Testis (tissue), 3 donors: ENCODE data around the gene INSM1. TPM values are rescaled to one million over a fixed set of nuclear protein-coding genes. Genes with fewer than 3 reads are reported as not detected.

Experiments
- DNase-seq: peaks from one replicate; pipeline ENCODE4 v3.0.0-alpha.2; 2019
- H3K27ac ChIP-seq, 2 donors: fragments of 200-600 bp; sonication (generic); one replicate each; pipeline ENCODE4 v1.5.1; 2019
- H3K27me3 ChIP-seq: fragments of 200-600 bp; sonication (generic); one replicate; pipeline ENCODE4 v1.5.1; 2019
- H3K36me3 ChIP-seq: fragments of 200-600 bp; sonication (generic); one replicate; pipeline ENCODE4 v1.5.1; 2017; ENCODE audit warnings: low read depth; ENCODE audit errors: missing control alignments
- H3K4me1 ChIP-seq: fragments of 200-600 bp; sonication (generic); one replicate; pipeline ENCODE4 v1.5.1; 2019
- H3K4me3 ChIP-seq, 2 donors: fragments of 200-600 bp; sonication (generic); one replicate each; pipeline ENCODE4 v1.5.1; 2017 to 2019
- H3K9me3 ChIP-seq: fragments of 200-600 bp; sonication (generic); one replicate; pipeline ENCODE4 v1.5.1; 2017
- POLR2A ChIP-seq: fragments of 450-650 bp; IDR thresholded peaks from one replicate; pipeline ENCODE4 v1.6.1; 2017; ENCODE audit warnings: antibody characterized with exemption, mild to moderate bottlenecking, moderate library complexity
- WGBS, 2 donors: methylation state at CpG; one replicate each; pipeline ENCODE4 v1.1.5; 2018; 5-methylcytosine and 5-hydroxymethylcytosine counted together
- intact Hi-C: fragments of 100-400 bp; cut with DNase I; formaldehyde crosslinking; loops from one replicate; pipeline ENCODE4 v1.15.1; 2023; ENCODE audit warnings: low total_unique reads
- polyA plus RNA-seq: library from polyadenylated mRNA; stranded (reverse); fragments of 350-450 nt; fragmentation: Illumina TruSeq; extraction: RNeasy Lipid Tissue Mini Kit (QIAGEN cat#74804); gene quantifications from one replicate; pipeline ENCODE4 v1.2.3, GENCODE V29; 2014; ENCODE audit warnings: low read depth, low replicate concordance; ENCODE audit not compliant: insufficient read depth
- total RNA-seq, 2 donors: library from RNA; depleted of rRNA; stranded (reverse); fragments of >200 nt; gene quantifications; one replicate each; pipeline ENCODE4 v1.2.3, GENCODE V29; 2016
- TF ChIP-seq, protein P1 (sequence below), 3 experiments: fragments of 450-650 bp in 2 of 3; fragments of 200-600 bp in 1 of 3; sonication (generic) in 1 of 3; IDR thresholded peaks; one replicate each; pipeline ENCODE4 v1.5.1; 2016 to 2019; ENCODE audit warnings: antibody characterized with exemption in 3 of 3, mild to moderate bottlenecking in 2 of 3, moderate library complexity in 1 of 3

Gene INSM1
- total and polyA plus RNA-seq, 3 donors from 2014 or later = 0.84 to 2.8 (median 2.7) TPM

DNA sequence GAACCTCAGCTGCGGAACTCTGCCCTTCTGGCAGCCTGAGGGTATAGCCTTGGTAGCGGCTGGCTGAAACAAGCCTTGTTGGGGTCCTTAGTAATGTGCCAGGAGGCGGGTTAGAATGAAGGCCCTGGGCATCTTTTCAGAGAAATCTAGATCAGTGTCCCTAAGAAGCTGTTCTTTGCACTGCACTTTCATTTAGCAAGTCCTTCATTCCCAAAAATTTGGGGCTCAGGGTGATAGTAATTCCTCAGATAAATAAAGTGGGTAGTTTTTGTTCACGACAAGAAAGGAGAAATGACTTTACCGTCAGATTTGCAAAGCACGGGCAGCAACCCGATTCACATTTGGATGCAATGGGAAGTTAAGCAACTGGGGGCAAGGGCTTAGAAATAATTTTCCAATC lies 3.2 kb downstream of the INSM1 start:
- TF ChIP-seq, protein P1, sequence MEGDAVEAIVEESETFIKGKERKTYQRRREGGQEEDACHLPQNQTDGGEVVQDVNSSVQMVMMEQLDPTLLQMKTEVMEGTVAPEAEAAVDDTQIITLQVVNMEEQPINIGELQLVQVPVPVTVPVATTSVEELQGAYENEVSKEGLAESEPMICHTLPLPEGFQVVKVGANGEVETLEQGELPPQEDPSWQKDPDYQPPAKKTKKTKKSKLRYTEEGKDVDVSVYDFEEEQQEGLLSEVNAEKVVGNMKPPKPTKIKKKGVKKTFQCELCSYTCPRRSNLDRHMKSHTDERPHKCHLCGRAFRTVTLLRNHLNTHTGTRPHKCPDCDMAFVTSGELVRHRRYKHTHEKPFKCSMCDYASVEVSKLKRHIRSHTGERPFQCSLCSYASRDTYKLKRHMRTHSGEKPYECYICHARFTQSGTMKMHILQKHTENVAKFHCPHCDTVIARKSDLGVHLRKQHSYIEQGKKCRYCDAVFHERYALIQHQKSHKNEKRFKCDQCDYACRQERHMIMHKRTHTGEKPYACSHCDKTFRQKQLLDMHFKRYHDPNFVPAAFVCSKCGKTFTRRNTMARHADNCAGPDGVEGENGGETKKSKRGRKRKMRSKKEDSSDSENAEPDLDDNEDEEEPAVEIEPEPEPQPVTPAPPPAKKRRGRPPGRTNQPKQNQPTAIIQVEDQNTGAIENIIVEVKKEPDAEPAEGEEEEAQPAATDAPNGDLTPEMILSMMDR (IDR thresholded peaks at IDR 0.05) = no peak
- no peak for TF ChIP-seq POLR2A
- 37 to 39% methylated on average over 7 of the region's 7 CpGs for WGBS, 2 donors
- no peaks in the 10 kb centered on the region for H3K36me3 ChIP-seq
- no peaks in the 10 kb centered on the region for H3K9me3 ChIP-seq
- peaks cover 3% of the 10 kb centered on the region for H3K27me3 ChIP-seq
- no peak overlapping the region for H3K4me3 ChIP-seq
- no peak for DNase-seq
- intact Hi-C loops = loop anchor here (10.0 kb wide), 1 partner anchor 194 kb away; no protein-coding TSS in a partner anchor
- no peaks in the 10 kb centered on the region for H3K4me1 ChIP-seq
- no peak overlapping the region for H3K27ac ChIP-seq

DNA sequence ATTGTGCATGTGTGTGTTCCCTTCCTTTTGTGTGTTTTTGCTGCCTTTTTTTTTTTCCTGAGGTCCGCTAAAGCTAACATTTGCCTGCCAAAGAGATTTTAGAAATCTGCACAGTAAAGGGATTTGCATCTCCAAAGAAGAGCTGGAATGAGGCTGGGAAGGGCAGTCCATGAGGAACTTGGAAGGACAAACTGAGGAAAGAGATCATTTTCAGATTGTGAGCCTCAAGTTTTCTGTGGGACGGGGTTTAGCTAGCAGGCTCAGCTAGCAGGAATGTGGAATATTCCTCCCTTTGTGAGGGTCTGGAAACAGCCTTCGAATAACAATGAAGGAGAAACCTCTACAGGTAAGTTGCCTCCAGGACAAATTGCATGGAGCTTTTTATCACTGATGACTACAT lies 3.8 kb downstream of the INSM1 start:
- Histone ChIP-seq H3K4me1 (no peaks in the 10 kb centered on the region), H3K36me3 (no peaks in the 10 kb centered on the region), H3K27me3 (peaks cover 3% of the 10 kb centered on the region), H3K9me3 (no peaks in the 10 kb centered on the region), H3K27ac (no peak overlapping the region), H3K4me3 (no peak overlapping the region)
- no peak for DNase-seq
- intact Hi-C loops = loop anchor here (10.0 kb wide), 1 partner anchor 193 kb away; no protein-coding TSS in a partner anchor
- no peak for TF ChIP-seq POLR2A
- TF ChIP-seq, protein P1 (IDR thresholded peaks at IDR 0.05) = no peak
- WGBS, 2 donors = 50 to 59% methylated on average over 3 of the region's 3 CpGs

DNA sequence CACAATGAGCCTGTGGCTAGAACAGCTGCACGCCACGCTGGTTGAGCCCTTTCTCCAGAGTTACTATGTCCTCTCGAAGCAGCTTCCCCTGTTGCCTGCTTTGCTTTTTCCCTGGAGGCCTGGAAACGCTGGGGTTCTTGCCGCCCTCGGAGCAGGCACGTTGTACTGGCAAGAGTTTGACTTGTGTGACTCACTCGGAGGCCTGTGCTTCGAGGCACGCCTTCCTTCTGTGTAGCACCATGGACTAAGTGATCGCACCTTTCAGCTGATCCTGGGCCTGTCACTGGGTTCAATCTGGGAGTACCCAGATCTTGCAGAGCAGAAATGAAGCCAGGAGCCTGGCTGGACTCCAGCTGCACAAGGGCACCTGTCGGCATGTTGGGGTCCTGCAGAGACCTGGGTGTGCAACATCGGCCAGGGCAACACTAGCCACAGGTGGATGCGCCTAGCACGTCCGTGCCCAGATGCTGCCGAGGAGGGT lies 5.2 kb downstream of the INSM1 start:
- intact Hi-C loops = loop anchor here (10.0 kb wide), 1 partner anchor 192 kb away; no protein-coding TSS in a partner anchor
- no peaks in the 10 kb centered on the region for H3K9me3 ChIP-seq
- H3K4me1 ChIP-seq = no peaks in the 10 kb centered on the region
- no peak overlapping the region for H3K4me3 ChIP-seq
- no peaks in the 10 kb centered on the region for H3K36me3 ChIP-seq
- no peak overlapping the region for H3K27ac ChIP-seq
- TF ChIP-seq POLR2A = no peak
- TF ChIP-seq, protein P1 (IDR thresholded peaks at IDR 0.05) = no peak
- 64 to 65% methylated on average over 12 to 17 of the region's 17 CpGs for WGBS, 2 donors
- DNase-seq = no peak
- H3K27me3 ChIP-seq = peaks cover 3% of the 10 kb centered on the region

DNA sequence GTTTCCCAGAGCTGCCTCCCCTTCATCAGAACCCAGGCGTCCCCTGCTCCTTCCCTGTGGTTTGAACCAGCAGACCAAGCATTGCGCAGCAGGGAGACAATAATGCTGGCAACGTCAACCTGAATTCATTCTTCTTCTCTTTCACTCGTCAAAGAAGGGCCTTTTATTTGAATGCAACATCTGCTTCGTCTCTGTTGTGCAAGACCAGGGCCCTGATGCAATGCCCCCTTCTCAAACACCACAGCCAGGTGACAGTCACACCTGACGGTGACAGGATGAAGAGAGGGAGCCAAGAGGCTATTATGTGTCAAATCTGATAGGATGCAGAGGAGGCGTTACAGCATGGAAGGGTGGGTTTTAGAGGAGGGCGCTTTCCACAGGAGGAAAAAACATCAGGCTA lies 8.0 kb downstream of the INSM1 start:
- WGBS, 2 donors = 73 to 78% methylated on average over 8 of the region's 8 CpGs
- Histone ChIP-seq H3K27ac (no peak overlapping the region), H3K36me3 (no peaks in the 10 kb centered on the region), H3K27me3 (no peaks in the 10 kb centered on the region), H3K4me3 (no peak overlapping the region), H3K4me1 (no peaks in the 10 kb centered on the region), H3K9me3 (no peaks in the 10 kb centered on the region)
- TF ChIP-seq, protein P1 (IDR thresholded peaks at IDR 0.05) = no peak
- TF ChIP-seq POLR2A = no peak
- no peak for DNase-seq
- intact Hi-C loops = loop anchor here (10.0 kb wide), 1 partner anchor 189 kb away; no protein-coding TSS in a partner anchor

DNA sequence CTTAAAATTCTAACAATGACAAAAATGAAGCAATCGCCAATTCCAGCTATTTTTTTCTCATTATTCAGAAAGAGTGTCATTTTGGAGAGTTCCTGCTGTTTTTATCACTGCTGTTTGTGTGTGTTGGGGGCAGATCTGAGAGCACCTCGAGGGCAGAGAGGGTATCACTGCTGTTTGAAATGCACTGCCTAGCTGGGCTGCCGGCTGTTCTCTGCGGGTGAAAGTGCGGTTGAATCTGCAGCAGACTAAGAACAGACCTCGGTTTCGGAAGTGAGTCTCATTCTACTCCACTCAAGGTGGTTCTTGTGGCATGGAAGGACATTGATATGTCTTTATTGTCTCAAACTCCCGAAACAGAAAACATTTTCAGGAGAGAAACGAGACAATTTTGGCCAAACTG lies 18.3 kb downstream of the INSM1 start:
- no peak for TF ChIP-seq POLR2A
- TF ChIP-seq, protein P1 (IDR thresholded peaks at IDR 0.05) = no peak
- WGBS, 2 donors = 58 to 63% methylated on average over 9 of the region's 9 CpGs

More for the DNA sequence above, 18.3 kb downstream of the INSM1 start:
- no peak overlapping the region for H3K4me3 ChIP-seq
- H3K9me3 ChIP-seq = no peaks in the 10 kb centered on the region
- DNase-seq = no peak
- H3K27ac ChIP-seq = no peak overlapping the region
- H3K36me3 ChIP-seq = no peaks in the 10 kb centered on the region
- no peaks in the 10 kb centered on the region for H3K4me1 ChIP-seq
- no peaks in the 10 kb centered on the region for H3K27me3 ChIP-seq
- intact Hi-C loops = no loop called here
